GM19035 (cell line): ENCODE data around the gene GOLGA8M.
"Not testable (repeated sequence)": the region's sequence is repeated elsewhere in the genome, so short reads cannot be mapped to it uniquely, and the experiment has no call there.

Experiments
- ATAC-seq: cut with Tn5 transposase; IDR thresholded peaks from one replicate; pipeline ENCODE4 v1.9.1; 2021; ENCODE audit not compliant: unreplicated experiment

GOLGA8M gene, protein sequence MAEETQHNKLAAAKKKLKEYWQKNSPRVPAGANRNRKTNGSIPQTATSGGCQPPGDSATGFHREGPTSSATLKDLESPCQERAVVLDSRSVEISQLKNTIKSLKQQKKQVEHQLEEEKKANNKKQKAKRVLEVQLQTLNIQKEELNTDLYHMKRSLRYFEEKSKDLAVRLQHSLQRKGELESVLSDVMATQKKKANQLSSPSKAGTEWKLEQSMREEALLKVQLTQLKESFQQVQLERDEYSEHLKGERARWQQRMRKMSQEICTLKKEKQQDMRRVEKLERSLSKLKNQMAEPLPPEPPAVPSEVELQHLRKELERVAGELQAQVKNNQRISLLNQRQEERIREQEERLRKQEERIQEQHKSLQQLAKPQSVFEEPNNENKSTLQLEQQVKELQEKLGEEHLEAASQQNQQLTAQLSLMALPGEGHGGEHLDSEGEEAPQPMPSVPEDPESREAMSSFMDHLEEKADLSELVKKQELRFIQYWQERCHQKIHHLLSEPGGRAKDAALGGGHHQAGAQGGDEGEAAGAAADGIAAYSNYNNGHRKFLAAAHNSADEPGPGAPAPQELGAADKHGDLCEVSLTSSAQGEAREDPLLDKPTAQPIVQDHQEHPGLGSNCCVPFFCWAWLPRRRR

GRCh38 chr15:28712270-28712669 is at the start of gene GOLGA8M:
Gene GOLGA8M, minus strand, starts transcription at chr15:28712421. Its CDS starts 98 bp downstream, at chr15:28712323.
- ATAC-seq: not testable (repeated sequence)

GRCh38 chr15:28742890-28743289 is 30.7 kb upstream of the GOLGA8M start:
- ATAC-seq: not testable (repeated sequence)

DNA sequence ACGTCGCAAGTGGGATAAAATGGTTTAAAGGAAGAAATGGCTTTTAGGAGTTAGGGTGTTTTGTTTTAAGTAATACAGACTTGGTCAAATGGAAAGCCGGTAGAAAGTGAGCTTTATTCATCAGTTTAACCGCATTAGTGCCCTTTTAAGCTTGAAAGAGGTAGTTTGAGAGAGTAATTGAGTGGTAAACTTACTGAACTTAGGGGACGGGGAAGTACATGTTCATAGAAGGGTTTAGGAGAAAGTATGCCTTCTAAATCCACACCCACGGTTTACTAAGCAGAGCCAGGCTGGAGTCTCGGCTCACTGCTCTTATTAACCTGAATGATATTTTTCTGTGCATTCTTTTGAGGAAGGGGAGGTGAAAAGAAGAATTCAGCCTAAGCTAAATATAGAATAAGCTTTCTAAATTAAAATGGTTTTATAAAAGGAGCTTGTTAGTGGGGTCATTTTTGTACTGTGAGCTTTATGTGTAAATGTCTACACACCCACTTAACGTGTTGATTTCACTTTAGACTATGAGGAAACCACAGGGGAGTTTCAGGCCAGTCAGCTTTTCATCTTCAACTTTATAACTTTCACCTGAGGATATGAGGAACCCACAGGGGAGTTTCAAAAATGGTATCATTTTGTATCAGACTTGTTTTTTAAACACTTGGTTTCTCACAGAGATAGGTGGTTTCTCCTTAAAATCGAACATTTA is 26.5 kb upstream of the GOLGA8M start:
- not testable (repeated sequence) for ATAC-seq

DNA sequence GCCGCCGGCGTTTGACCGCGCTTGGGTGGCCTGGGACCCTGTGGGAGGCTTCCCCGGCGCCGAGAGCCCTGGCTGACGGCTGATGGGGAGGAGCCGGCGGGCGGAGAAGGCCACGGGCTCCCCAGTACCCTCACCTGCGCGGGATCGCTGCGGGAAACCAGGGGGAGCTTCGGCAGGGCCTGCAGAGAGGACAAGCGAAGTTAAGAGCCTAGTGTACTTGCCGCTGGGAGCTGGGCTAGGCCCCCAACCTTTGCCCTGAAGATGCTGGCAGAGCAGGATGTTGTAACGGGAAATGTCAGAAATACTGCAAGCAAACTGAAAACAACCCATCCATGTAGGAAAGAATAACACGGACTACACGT is 26.0 kb upstream of the GOLGA8M start:
- ATAC-seq: not testable (repeated sequence)

DNA sequence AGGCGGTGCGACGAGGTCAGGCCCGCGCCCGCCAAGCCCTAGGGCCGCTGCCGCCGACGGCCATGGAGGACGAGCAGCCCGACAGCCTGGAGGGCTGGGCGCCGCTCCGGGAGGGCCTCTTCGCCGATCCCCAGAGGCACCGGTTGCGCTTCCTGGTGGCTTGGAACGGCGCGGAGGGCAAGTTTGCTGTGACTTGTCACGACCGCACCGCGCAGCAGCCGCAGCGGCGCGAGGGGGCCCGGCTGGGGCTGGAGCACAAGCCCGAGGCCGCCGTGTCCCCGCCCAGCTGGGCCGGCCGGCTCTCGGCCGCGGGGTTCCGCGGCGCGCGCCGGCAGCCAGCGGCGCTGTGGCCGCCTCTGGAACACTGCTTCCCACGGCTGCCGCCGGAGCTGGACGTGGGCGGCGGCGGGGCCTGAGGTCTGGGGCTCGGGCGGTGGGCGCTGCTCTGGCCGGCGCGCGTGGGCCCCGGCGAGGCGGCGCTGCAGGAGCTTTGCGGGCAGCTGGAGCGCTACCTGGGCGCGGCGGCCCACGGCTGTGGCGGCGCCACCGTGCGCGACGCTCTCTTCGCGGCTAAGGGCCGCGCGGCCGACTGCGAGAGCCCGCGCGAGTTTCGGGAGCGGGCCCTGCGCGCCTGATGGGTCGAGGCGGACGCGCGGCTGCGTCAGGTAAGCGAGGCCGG is 25.4 kb upstream of the GOLGA8M start:
- ATAC-seq: not testable (repeated sequence)

- not testable (repeated sequence) for ATAC-seq
Observed at GRCh38 chr15:28728061-28728460, 15.8 kb upstream of the GOLGA8M start.

- ATAC-seq: not testable (repeated sequence)
Observed at GRCh38 chr15:28727026-28727425, 14.8 kb upstream of the GOLGA8M start.

DNA sequence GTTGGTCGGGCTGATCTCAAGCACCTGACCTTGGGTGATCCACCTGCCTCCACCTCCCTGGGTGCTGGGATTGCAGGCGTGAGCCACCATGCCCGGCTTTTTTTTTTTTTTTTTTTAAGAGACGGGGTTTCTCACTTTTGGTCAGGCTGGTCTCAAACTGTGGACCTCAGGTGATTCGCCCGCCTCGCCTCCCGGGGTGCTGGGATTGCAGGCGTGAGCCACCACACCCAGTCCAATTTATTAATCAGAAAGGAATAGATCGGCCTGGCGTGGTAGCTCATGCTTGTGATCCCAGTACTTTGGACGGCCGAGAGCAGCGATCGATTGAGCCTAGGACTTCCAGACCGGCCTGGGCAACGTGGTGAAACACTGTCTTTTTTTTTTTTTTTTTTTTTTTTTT is 13.9 kb upstream of the GOLGA8M start:
- ATAC-seq: no peak

DNA sequence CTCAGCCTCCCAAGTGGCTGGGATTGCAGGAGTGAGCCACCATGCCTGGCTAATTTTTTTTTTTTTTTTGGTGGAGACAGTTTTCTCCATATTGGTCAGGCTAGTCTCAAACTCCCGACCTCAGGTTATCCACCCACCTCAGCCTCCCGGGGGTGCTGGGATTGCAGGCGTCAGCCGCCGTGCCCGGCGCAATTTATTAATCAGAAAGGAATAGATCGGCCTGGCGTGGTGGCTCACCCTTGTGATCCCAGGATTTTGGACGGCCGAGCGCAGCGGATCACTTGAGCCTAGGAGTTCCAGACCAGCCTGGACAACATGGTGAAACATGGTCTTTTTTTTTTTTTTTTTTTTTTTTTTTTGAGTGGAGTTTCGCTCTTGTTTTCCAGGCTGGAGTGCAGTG is 13.3 kb upstream of the GOLGA8M start:
- no peak for ATAC-seq

- not testable (repeated sequence) for ATAC-seq
Observed at GRCh38 chr15:28723986-28724385, 11.8 kb upstream of the GOLGA8M start.

GRCh38 chr15:28719626-28720025 is 7.4 kb upstream of the GOLGA8M start:
- not testable (repeated sequence) for ATAC-seq

- ATAC-seq: not testable (repeated sequence)
Observed at GRCh38 chr15:28718576-28718975, 6.4 kb upstream of the GOLGA8M start.

- ATAC-seq: not testable (repeated sequence)
Observed at GRCh38 chr15:28714176-28714575, 2.0 kb upstream of the GOLGA8M start.

DNA sequence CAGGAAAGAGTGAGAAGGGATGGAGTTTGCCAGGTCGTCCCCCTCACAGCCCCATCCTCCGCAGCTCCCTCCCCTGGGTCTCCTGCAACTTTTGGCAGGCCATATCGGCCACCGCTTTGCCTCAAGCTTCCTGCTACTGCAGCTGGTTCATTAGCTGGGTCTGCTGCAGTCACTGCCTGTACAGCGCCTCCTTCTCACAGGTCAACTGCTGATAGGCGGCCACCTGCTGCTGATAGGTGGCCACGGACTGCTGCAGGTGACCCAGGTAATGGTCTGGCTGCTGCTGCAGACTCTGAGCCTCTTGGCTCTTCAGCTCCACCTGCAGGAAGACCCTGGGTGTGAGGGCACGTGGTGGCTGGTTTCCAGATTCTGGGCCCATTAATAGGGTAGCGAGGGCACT is 8.3 kb downstream of the GOLGA8M start:
- not testable (repeated sequence) for ATAC-seq

GRCh38 chr15:28702427-28702826 is 9.8 kb downstream of the GOLGA8M start:
- ATAC-seq: not testable (repeated sequence)

DNA sequence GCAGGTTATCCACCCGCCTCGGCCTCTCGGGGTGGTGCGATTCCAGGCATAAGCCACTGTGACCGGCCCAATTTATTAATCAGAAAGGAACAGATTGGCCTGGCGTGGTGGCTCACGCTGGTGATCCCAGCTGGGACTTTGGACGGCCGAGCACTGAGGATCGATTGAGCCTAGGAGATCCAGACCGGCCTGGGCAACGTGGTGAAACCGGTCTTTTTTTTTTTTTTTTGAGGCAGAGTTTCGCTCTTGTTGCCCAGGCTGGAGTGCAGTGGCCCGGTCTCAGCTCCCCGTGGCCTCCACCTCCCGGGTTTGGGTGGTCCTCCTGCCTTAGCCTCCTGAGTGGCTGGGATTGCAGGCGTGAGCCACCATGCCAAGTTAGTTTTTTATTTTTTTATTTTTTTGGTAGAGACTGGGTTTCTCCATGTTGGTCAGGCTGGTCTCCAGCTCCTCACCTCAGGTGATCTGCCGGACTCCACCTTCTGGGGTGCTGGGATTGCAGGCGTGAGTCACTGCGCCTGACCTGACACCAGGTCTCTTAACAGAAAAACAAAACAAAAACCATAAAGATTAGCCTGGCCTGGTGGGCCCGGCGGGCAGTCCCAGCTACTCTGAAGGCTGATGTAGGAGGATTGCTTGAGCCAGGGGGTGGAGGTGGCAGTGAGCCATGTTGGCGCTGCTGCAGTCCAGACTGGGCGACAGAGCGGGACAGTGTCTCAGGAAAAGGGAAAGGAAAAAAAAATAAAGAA is 18.0 kb downstream of the GOLGA8M start:
- ATAC-seq: not testable (repeated sequence)

- not testable (repeated sequence) for ATAC-seq
Observed at GRCh38 chr15:28693021-28693420, 19.2 kb downstream of the GOLGA8M start.

DNA sequence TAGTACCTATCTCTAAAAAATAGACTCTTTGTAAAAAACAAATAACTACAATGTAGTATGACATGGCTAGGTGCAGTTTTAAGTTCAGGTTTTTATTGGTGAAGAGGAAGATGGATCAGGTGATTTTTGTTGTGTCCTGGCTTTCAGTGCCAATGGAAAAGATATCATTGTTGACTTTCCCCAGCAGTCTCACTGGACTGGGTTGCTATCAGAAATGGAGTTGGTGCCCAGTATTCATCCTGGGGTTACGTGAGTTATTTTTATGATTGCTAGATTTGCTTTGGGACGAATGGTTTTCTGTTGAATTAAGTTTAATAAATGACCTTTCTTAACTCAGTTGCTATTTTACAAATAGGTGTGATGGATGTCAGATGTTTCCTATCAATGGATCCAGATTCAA is 38.7 kb downstream of the GOLGA8M start:
- not testable (repeated sequence) for ATAC-seq

DNA sequence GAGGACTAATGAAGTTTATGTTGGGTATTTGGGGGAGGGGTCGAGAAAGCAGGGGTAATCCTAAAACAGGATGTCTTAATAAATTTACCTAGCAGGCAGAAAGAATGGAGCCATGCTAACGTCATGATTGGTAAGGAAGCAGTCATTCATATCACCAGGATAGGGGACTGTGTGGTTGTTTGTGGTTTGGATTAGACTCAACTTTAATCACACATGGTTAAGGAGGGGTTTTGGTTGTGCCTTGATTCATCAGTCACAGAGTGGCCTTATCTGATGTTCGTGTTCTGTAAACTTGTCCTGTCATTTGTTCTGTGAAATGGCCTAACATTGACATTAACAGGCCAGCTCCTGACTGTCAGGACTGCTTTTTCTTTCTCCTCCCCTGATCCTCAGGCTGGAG is 40.1 kb downstream of the GOLGA8M start:
- ATAC-seq: not testable (repeated sequence)

- not testable (repeated sequence) for ATAC-seq
Observed at GRCh38 chr15:28666402-28666801, 45.8 kb downstream of the GOLGA8M start.
